Measurements from ENCODE around the gene THSD4.

The THSD4 gene

DNA sequence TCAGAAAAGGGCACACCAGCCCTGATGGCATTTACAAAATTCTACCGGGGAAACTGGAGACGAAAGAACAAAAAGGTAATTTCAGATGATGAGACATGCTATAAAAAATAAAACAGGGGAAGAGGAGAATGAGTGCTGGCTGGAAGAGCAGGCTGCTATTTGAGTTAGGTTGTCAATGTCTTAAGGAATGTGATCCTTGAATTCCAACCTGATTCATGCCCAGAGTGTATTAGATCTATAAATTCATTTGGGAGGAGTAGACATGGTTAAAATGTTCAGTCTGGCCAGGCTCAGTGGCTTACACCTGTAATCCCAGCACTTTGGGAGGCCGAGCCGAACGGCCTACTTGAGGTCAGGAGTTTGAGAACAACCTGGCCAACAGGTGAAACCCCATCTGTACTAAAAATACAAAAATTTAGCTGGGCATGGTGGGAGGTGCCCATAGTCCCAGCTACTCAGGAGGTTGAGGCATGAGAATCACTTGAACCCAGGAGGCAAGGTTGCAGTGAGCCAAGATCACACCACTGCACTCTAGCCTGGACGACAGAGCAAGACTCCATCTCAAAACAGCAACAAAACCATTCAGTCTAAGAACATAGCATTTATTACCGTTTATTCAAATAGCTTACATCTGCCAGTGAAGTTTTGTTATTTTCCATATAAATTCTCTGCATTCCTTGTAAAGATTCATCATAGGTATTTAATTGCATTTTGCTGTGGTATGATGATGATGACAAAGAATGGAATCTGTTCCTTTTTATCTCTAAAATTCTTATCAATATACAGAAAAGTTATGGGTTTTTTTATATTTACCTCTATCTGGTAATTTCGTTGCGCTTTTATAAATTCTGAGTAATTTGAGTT, 568.4 kb downstream of the THSD4 start:
- no peaks in the 10 kb centered on the region for H3K9me3 ChIP-seq (ENCODE audit: control insufficient read depth, low read length)
- H3K4me1 ChIP-seq (ENCODE audit: control insufficient read depth, insufficient read depth, low read length, poor library complexity, severe bottlenecking) = peaks cover 16% of the 10 kb centered on the region
- H3K27ac ChIP-seq (ENCODE audit: low read depth, low read length, severe bottlenecking) = no peak overlapping the region
- 76 to 78% methylated on average over 6 of the region's 9 CpGs for WGBS, 2 experiments (ENCODE audit: insufficient coverage in 2 of 2)
- no peak overlapping the region for H3K4me3 ChIP-seq (ENCODE audit: extremely low read depth, insufficient read depth, low read length, poor library complexity, severe bottlenecking)
- H3K36me3 ChIP-seq (ENCODE audit: control insufficient read depth, insufficient read depth, low read length) = no peaks in the 10 kb centered on the region

DNA sequence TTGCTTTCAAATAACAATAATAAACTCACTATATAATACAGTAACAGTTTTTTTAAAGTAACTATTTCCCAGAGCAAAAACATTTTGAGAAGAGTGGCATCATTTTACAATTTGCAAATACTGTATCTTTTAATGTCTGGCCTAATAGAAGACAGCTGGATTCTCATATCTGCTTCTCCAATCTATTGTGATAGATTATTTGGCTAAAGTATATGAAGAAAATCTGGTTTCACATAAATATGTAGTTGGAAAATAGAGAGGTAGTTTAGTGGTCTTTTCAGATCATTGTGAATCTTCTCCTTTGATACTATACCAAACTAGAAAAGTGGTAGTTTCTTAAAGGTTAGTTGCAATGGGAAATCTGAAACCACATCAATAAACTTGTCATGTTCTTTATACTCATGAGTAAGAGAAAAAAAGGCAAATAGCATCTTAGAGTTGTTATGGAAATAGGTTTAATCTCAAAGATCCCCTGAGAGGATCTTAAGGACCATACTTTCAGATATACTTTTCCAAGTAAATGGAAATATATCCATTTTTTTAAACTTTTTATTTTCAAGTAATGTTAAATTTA, 570.2 kb downstream of the THSD4 start:
- Histone ChIP-seq H3K9me3 (ENCODE audit: control insufficient read depth, low read length) (peaks cover 4% of the 10 kb centered on the region), H3K36me3 (ENCODE audit: control insufficient read depth, insufficient read depth, low read length) (no peaks in the 10 kb centered on the region), H3K27ac (ENCODE audit: low read depth, low read length, severe bottlenecking) (no peak overlapping the region), H3K4me3 (ENCODE audit: extremely low read depth, insufficient read depth, low read length, poor library complexity, severe bottlenecking) (no peak overlapping the region), H3K4me1 (ENCODE audit: control insufficient read depth, insufficient read depth, low read length, poor library complexity, severe bottlenecking) (peaks cover 2% of the 10 kb centered on the region)

DNA sequence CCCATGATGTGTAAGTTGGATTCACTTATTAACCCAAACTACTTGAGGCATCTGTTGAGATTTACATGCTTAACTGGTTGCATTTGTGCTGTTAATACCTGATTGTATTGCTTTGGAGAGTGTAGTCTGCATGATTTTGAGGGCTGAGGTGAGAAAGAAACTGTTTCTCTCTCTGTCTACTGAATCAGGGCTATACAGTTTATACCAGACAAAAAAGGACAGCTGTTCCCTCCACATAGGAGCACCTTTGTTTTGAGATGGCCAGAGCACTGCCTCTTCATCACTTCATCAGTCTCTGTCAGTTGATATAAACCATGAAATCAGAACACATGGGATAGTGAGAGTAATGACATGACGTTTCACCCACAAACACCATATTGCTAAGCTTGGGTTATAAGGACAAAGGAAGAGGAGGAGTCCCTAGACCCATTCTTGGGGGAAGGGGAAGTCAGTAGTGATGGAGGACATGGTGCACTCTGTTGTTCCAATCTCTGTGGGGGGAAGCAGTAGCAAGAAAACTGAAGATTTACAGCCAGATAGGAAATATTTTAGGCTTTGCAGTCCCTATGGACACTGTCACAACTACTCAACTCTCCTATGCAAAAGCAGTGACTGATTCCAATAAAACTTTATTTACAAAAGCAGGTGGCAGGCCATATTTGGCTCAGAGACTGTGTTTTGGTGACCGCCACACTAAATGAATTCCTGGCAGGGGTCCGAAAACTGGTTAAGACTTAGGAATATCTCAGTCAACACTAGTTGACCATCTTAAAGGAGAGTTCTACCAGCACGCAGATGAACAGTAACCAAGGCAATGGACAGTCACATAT, 571.2 kb downstream of the THSD4 start:
- H3K27ac ChIP-seq (ENCODE audit: low read depth, low read length, severe bottlenecking) = no peak overlapping the region
- H3K4me3 ChIP-seq (ENCODE audit: extremely low read depth, insufficient read depth, low read length, poor library complexity, severe bottlenecking) = no peak overlapping the region

DNA sequence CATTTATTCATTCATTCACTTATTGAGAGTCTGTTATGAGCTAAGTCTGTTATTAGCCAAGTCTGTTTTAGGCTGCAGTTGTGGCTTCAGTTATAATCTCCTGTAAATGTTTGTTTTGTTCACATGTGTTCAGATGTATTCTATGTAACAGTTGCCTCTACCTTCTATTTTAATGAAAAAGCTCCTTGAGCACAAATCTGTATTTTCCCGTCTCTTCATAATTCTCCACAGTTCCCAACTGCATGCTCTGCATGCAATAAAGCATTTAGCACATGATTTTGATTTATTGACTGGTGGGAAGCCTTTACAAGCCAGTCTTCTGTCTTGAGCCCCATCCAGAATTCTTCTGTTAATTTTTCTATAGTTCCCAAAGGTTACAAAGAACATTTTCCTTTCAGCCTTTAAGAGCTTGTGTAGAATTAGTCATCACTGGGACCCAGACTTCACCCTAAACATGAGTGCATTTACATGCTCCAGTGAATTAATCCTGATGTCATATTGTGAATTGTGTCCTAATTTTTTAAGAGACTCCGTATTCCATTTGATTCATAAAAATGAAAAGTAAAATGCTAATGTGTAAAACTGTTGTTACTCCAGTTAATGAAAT, 572.7 kb downstream of the THSD4 start:
- WGBS, 2 experiments (ENCODE audit: insufficient coverage in 2 of 2) = no CpG with 5 or more reads among the region's 2 CpGs
- Histone ChIP-seq H3K27ac (ENCODE audit: low read depth, low read length, severe bottlenecking) (no peak overlapping the region), H3K4me3 (ENCODE audit: extremely low read depth, insufficient read depth, low read length, poor library complexity, severe bottlenecking) (no peak overlapping the region), H3K4me1 (ENCODE audit: control insufficient read depth, insufficient read depth, low read length, poor library complexity, severe bottlenecking) (no peaks in the 10 kb centered on the region), H3K9me3 (ENCODE audit: control insufficient read depth, low read length) (peaks cover 7% of the 10 kb centered on the region), H3K36me3 (ENCODE audit: control insufficient read depth, insufficient read depth, low read length) (no peaks in the 10 kb centered on the region)

More for the DNA sequence above, 571.2 kb downstream of the THSD4 start:
- Histone ChIP-seq H3K4me1 (ENCODE audit: control insufficient read depth, insufficient read depth, low read length, poor library complexity, severe bottlenecking) (no peaks in the 10 kb centered on the region), H3K36me3 (ENCODE audit: control insufficient read depth, insufficient read depth, low read length) (no peaks in the 10 kb centered on the region), H3K9me3 (ENCODE audit: control insufficient read depth, low read length) (peaks cover 7% of the 10 kb centered on the region)
- 95 to 100% methylated on average over 3 of the region's 4 CpGs for WGBS, 2 experiments (ENCODE audit: insufficient coverage in 2 of 2)

DNA sequence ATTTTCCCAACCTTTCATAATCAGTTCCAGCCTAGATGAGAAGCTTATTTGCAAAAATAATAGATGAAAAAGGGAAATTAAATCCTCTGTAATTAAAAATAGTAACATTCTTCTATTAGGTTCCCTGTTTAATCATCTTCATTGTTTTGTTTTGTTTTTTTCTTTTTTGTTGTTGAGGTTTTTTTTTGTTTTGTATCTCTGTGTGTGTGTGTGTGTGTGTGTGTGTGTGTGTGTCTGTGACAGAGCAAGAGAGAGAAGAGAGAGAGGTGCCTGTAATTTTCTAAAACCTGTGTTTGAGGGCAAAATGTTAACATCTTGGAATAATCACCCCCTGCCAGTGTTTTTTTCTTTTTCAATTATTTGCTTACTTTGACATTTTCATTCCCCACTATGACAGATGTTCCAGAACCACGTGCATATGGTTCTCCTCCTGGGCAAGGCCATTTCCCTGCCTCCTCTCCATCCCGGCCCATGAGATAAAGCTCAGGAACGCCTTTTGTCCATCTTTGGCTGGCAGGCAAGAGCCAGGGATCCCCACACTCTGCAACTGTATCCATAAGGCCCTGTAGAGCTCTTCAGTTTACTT, 573.3 kb downstream of the THSD4 start:
- Histone ChIP-seq H3K4me1 (ENCODE audit: control insufficient read depth, insufficient read depth, low read length, poor library complexity, severe bottlenecking) (no peaks in the 10 kb centered on the region), H3K9me3 (ENCODE audit: control insufficient read depth, low read length) (peaks cover 7% of the 10 kb centered on the region), H3K27ac (ENCODE audit: low read depth, low read length, severe bottlenecking) (no peak overlapping the region), H3K36me3 (ENCODE audit: control insufficient read depth, insufficient read depth, low read length) (no peaks in the 10 kb centered on the region), H3K4me3 (ENCODE audit: extremely low read depth, insufficient read depth, low read length, poor library complexity, severe bottlenecking) (no peak overlapping the region)
- WGBS, 2 experiments (ENCODE audit: insufficient coverage in 2 of 2) = 88 to 93% methylated on average over 2 to 3 of the region's 3 CpGs

DNA sequence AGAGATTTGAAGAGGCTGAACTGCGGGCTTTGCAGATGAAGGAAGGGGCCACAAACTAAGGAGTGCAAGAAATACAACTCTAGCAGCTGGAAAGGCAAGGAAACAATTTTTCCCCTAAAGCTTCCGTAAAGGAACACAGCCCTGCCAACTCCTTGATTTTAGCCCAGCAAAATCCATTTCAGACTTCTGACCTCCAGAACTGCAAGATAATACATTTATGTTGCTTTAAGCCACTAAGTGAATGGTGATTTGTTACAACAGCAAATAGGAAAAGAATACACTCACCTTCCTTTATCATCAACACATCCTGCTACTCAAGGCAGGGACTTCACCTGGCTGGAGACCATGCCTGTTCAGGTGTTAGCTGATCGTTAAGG, 575.8 kb downstream of the THSD4 start:
- no peak overlapping the region for H3K4me3 ChIP-seq (ENCODE audit: extremely low read depth, insufficient read depth, low read length, poor library complexity, severe bottlenecking)
- WGBS, 2 experiments (ENCODE audit: insufficient coverage in 2 of 2) = 84 to 87% methylated on average over 2 to 3 of the region's 3 CpGs
- H3K9me3 ChIP-seq (ENCODE audit: control insufficient read depth, low read length) = peaks cover 7% of the 10 kb centered on the region
- no peaks in the 10 kb centered on the region for H3K4me1 ChIP-seq (ENCODE audit: control insufficient read depth, insufficient read depth, low read length, poor library complexity, severe bottlenecking)
- no peak overlapping the region for H3K27ac ChIP-seq (ENCODE audit: low read depth, low read length, severe bottlenecking)
- H3K36me3 ChIP-seq (ENCODE audit: control insufficient read depth, insufficient read depth, low read length) = no peaks in the 10 kb centered on the region

DNA sequence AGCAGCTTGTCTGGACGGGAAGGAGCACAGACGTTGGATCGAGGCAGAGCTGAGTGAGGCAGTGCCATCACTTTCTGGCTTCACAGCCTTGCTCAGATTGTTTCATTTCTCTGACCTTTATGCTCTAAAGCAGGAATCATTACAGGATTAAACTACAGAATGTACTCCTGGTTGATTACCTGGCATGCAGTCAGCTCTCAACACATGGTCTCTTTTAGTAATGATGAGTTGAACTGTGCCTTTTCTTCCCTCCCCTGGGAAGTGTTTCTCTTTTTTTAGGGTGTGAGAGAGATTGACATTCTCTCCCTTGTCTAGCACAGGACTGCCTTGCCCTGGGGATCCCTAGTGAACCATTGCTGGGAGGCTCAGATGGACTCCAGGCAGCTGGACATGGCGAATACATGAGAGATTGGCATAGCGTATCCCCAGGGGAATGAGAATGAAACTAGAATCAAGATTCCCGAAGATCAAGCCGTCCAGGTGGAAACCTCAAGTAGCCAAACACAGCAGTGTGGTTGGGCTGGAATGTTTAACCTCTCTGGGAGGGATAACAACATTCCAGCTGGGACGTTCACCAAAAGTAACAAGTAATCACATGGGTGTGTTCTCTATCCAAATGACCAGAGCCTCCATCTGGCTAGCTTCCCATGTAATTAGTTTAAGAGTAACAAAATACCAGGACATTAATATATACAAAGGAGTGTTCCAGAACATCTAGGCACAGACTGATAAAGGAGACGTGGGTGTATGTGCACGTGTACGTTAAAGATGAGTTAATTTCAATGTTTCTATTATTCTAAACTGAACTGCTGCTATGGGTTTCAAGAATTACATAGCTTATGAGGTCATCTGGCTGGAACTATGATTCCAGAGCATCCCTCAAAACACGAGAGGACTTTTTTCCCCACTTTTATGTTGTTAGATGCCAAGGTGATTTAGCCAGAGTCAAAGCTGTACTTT, 576.5 kb downstream of the THSD4 start:
- Histone ChIP-seq H3K36me3 (ENCODE audit: control insufficient read depth, insufficient read depth, low read length) (no peaks in the 10 kb centered on the region), H3K27ac (ENCODE audit: low read depth, low read length, severe bottlenecking) (no peak overlapping the region), H3K4me3 (ENCODE audit: extremely low read depth, insufficient read depth, low read length, poor library complexity, severe bottlenecking) (no peak overlapping the region), H3K4me1 (ENCODE audit: control insufficient read depth, insufficient read depth, low read length, poor library complexity, severe bottlenecking) (no peaks in the 10 kb centered on the region), H3K9me3 (ENCODE audit: control insufficient read depth, low read length) (peaks cover 7% of the 10 kb centered on the region)
- 95 to 96% methylated on average over 7 to 11 of the region's 12 CpGs for WGBS, 2 experiments (ENCODE audit: insufficient coverage in 2 of 2)

DNA sequence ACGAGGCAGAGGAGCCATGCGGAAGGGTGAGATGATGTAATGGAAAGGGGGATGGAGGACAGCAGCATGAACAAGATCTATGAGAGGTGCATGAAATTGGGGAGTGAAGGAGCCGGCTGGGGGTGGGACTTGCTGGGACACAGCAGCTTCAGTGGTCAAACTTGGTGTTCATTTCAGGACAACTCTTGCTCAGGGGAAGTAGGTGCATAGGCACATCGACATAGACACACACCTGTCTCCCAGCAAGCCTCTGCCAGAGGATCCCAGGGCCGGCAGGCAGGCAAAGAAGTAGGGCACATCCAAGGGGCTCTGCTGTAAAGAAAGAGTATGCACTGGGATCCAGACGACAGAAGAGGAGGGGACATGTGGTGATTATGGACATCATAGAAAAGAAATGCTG, 582.0 kb downstream of the THSD4 start:
- Histone ChIP-seq H3K27ac (ENCODE audit: low read depth, low read length, severe bottlenecking) (no peak overlapping the region), H3K9me3 (ENCODE audit: control insufficient read depth, low read length) (no peaks in the 10 kb centered on the region), H3K36me3 (ENCODE audit: control insufficient read depth, insufficient read depth, low read length) (no peaks in the 10 kb centered on the region), H3K4me3 (ENCODE audit: extremely low read depth, insufficient read depth, low read length, poor library complexity, severe bottlenecking) (no peak overlapping the region), H3K4me1 (ENCODE audit: control insufficient read depth, insufficient read depth, low read length, poor library complexity, severe bottlenecking) (no peaks in the 10 kb centered on the region)
- WGBS, 2 experiments (ENCODE audit: insufficient coverage in 2 of 2) = 88 to 92% methylated on average over 5 of the region's 6 CpGs

DNA sequence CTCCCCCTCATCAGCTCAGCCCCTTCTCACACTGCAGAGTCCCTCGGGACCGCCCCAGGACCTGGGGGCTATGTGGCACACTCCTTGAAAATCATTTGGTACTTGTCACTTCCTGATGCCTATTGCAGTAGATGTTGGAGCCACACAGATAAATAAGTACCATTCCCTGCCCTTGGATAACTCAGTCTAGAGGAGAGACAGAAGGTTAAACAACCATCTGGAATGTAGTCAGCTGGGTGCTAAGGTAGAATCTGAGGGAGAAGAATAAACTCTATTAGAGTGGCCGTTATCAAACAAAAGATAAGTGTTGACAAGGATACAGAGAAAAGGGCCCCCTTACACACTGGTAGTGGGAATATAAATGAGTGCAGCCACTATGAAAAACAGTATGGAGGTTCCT, 582.8 kb downstream of the THSD4 start:
- no peaks in the 10 kb centered on the region for H3K4me1 ChIP-seq (ENCODE audit: control insufficient read depth, insufficient read depth, low read length, poor library complexity, severe bottlenecking)
- 88 to 100% methylated on average over 1 to 3 of the region's 3 CpGs for WGBS, 2 experiments (ENCODE audit: insufficient coverage in 2 of 2)

More for the DNA sequence above, 582.8 kb downstream of the THSD4 start:
- Histone ChIP-seq H3K36me3 (ENCODE audit: control insufficient read depth, insufficient read depth, low read length) (no peaks in the 10 kb centered on the region), H3K9me3 (ENCODE audit: control insufficient read depth, low read length) (no peaks in the 10 kb centered on the region), H3K27ac (ENCODE audit: low read depth, low read length, severe bottlenecking) (no peak overlapping the region), H3K4me3 (ENCODE audit: extremely low read depth, insufficient read depth, low read length, poor library complexity, severe bottlenecking) (no peak overlapping the region)
